Tibial nerve (tissue), 4 donors: ENCODE measurements around the gene DUS3L. TPM values are rescaled to one million over a fixed set of nuclear protein-coding genes. Genes with fewer than 3 reads are reported as not detected.
"Not testable (repeated sequence)": the region's sequence is repeated elsewhere in the genome, so short reads cannot be mapped to it uniquely, and the experiment has no call there.

Source experiments
- DNase-seq, 2 donors: peaks; one replicate each; pipeline ENCODE4 v3.0.0-alpha.2; 2019; ENCODE audit warnings: low spot score in 2 of 2
- H3K27ac ChIP-seq, 4 donors: fragments of 200-600 bp; sonication (generic) in 3 of 4; one replicate each; pipeline ENCODE4 v1.5.1; 2017 to 2019; ENCODE audit warnings: mild to moderate bottlenecking in 1 of 4
- H3K27me3 ChIP-seq, 2 donors: fragments of 200-600 bp; sonication (generic) in 1 of 2; one replicate each; pipeline versions ENCODE4 v1.5.1 to v1.6.0; 2017 to 2019
- H3K36me3 ChIP-seq, 3 donors: fragments of 200-600 bp; sonication (generic); one replicate each; pipeline ENCODE4 v1.5.1; 2018 to 2019
- H3K4me1 ChIP-seq, 4 donors: fragments of 200-600 bp; sonication (generic) in 3 of 4; one replicate each; pipeline ENCODE4 v1.5.1; 2017 to 2019
- H3K4me3 ChIP-seq, 4 donors: fragments of 200-600 bp; sonication (generic) in 3 of 4; one replicate each; pipeline ENCODE4 v1.5.1; 2017 to 2019; ENCODE audit warnings: mild to moderate bottlenecking in 1 of 4, moderate library complexity in 1 of 4
- H3K9me3 ChIP-seq, 4 donors: fragments of 200-600 bp; sonication (generic) in 3 of 4; one replicate each; pipeline ENCODE4 v1.5.1; 2017 to 2019
- CTCF ChIP-seq, 5 experiments: fragments of 200-600 bp in 3 of 5; fragments of 450-650 bp in 2 of 5; sonication (generic) in 3 of 5; IDR thresholded peaks; one replicate each; pipeline ENCODE4 v1.5.1; 2016 to 2019; ENCODE audit warnings: antibody characterized with exemption in 5 of 5, mild to moderate bottlenecking in 3 of 5, moderate library complexity in 2 of 5
- EP300 ChIP-seq, 2 donors: sonication (generic); formaldehyde crosslinking; IDR thresholded peaks; one replicate each; pipeline ENCODE4 v1.6.1; 2017; ENCODE audit warnings: antibody characterized with exemption in 2 of 2, mild to moderate bottlenecking in 1 of 2
- POLR2A ChIP-seq, 2 donors: fragments of 450-650 bp; IDR thresholded peaks; one replicate each; pipeline ENCODE4 v1.6.1; 2017; ENCODE audit warnings: antibody characterized with exemption in 2 of 2, mild to moderate bottlenecking in 2 of 2, moderate library complexity in 2 of 2
- WGBS, 2 donors: methylation state at CpG; one replicate each; pipeline ENCODE4 v1.1.5; 2018; 5-methylcytosine and 5-hydroxymethylcytosine counted together
- total RNA-seq, 4 donors: library from RNA; depleted of rRNA; stranded (reverse); fragments of >200 nt; gene quantifications; one replicate each; pipeline ENCODE4 v1.1.0, GENCODE V29; 2016

DUS3L gene
- total RNA-seq, 4 donors from 2014 or later = 33.2 to 75.9 (median 54.2) TPM

DNA sequence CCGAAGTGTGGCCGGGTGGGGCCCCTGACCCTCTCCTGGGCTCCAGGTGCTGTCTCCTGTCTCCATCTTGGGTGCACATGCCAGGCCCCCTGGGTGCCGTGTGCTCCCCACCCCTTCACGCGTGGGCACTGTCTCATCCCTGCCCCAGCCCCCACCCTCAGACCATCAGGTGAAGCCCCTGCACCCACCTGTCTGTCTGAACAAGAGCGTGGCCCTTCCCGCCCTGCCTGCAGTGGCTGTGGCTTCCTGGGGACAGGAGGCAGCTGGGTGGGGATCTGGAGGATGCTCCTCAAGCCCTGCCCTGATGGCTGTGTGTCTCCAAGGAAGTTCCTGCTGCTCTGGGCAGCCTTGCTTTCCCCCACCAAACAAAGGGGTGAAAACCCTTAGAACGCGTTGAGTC lies 8.6 kb downstream of the DUS3L start:
- 87 to 91% methylated on average over 3 to 5 of the region's 9 CpGs for WGBS, 2 donors
- Histone ChIP-seq H3K4me1 (no peaks in the 10 kb centered on the region), H3K27me3 (no peaks in the 10 kb centered on the region), H3K27ac (no peak overlapping the region), H3K4me3 (no peak overlapping the region), H3K9me3 (no peaks in the 10 kb centered on the region), H3K36me3 (peaks cover 0 to 48% (median 12%) of the 10 kb centered on the region in 3 donors)
- DNase-seq = no peak
- TF ChIP-seq CTCF (IDR thresholded peaks at IDR 0.05) = no peak
- TF ChIP-seq POLR2A (IDR thresholded peaks at IDR 0.05) = no peak
- no peak for TF ChIP-seq EP300 (IDR thresholded peaks at IDR 0.05)

- not testable (repeated sequence) for DNase-seq, H3K4me1 ChIP-seq, H3K9me3 ChIP-seq, H3K27ac ChIP-seq, H3K4me3 ChIP-seq, H3K27me3 ChIP-seq
- H3K36me3 ChIP-seq = peaks cover 0 to 34% (median 0%) of the 10 kb centered on the region in 3 donors
- 48 to 62% methylated on average over 10 to 11 of the region's 11 CpGs for WGBS, 2 donors
Measured at GRCh38 chr19:5780916-5781315, 10.0 kb downstream of the DUS3L start.

DNA sequence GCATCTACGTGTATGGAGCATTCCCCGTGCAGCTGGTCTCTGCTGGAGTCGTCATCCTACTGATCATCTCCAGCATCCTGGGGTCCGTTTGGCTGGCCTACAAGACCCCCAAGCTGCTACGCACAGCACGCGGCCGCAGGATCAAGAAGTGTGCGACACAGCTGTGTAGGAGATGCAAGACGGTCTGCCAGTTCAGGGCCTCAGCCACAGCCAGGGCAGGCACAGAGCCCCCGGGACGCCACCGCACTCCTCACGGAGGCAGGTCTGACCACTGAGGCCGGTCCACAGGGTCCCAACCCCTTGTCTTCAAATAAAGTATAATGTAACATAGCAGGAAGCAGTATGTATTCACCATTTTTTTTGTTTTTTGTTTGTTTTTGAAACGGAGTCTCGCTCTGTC lies 12.6 kb downstream of the DUS3L start:
- no peak overlapping the region for H3K27ac ChIP-seq
- H3K27me3 ChIP-seq = no peaks in the 10 kb centered on the region
- TF ChIP-seq POLR2A (IDR thresholded peaks at IDR 0.05) (no peak), CTCF (IDR thresholded peaks at IDR 0.05) (no peak), EP300 (IDR thresholded peaks at IDR 0.05) (no peak)
- DNase-seq = no peak
- no peaks in the 10 kb centered on the region for H3K9me3 ChIP-seq
- H3K4me3 ChIP-seq = no peak overlapping the region
- H3K36me3 ChIP-seq = peaks cover 0 to 9% (median 0%) of the 10 kb centered on the region in 3 donors
- peaks cover 0 to 5% (median 0%) of the 10 kb centered on the region in 4 donors for H3K4me1 ChIP-seq
- 81 to 87% methylated on average over 15 to 17 of the region's 17 CpGs for WGBS, 2 donors

DNA sequence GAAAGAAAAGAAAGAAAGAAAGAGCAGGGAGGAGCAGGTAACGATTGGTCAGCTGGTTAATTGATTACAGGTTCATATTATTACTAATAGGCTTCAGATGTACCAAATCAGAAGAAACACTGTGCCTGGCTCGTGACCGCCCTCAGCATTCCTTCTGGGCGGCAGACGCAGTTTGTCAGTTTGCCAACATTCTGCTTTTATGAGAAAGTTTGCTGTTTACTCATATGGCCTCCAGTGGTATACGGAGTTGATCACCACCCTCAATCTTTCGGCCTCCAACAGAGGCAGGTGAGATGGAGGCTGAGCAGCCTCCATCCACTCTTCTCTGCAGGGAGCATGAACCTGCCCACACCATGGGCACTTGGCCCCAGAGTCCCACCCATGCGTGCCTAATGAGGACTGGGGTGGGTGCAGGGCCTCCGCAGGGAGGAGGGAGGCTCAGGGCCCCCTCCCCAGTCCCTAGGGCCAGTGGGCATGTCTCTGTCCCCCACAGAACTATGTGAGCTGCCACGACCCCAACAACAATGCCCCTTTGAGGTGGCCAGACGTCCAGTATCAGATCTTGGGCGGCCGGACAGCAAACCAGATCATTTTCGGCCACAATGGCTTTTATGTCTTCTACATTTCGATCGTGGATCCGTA lies 15.2 kb downstream of the DUS3L start:
- 33 to 43% methylated on average over 16 to 17 of the region's 17 CpGs for WGBS, 2 donors
- H3K36me3 ChIP-seq = no peaks in the 10 kb centered on the region
- H3K27me3 ChIP-seq = no peaks in the 10 kb centered on the region
- H3K4me1 ChIP-seq = peaks cover 0 to 5% (median 0%) of the 10 kb centered on the region in 4 donors
- no peaks in the 10 kb centered on the region for H3K9me3 ChIP-seq
- DNase-seq = no peak
- TF ChIP-seq EP300 (IDR thresholded peaks at IDR 0.05) (no peak), CTCF (IDR thresholded peaks at IDR 0.05) (no peak), POLR2A (IDR thresholded peaks at IDR 0.05) (no peak)
- no peak overlapping the region for H3K4me3 ChIP-seq
- no peak overlapping the region for H3K27ac ChIP-seq

- Histone ChIP-seq H3K27ac (no peak overlapping the region), H3K36me3 (no peaks in the 10 kb centered on the region), H3K27me3 (no peaks in the 10 kb centered on the region), H3K4me3 (no peak overlapping the region), H3K4me1 (peaks cover 0 to 5% (median 0%) of the 10 kb centered on the region in 4 donors), H3K9me3 (no peaks in the 10 kb centered on the region)
- 77 to 80% methylated on average over 8 of the region's 8 CpGs for WGBS, 2 donors
- no peak for DNase-seq
- no peak for TF ChIP-seq EP300 (IDR thresholded peaks at IDR 0.05)
- TF ChIP-seq CTCF (IDR thresholded peaks at IDR 0.05) = no peak
Measured at GRCh38 chr19:5774921-5775320, 16.0 kb downstream of the DUS3L start.
